Stromal cell of bone marrow (primary cell): ENCODE data around the gene WDR41.
"Not testable (repeated sequence)": the region's sequence is repeated elsewhere in the genome, so short reads cannot be mapped to it uniquely, and the experiment has no call there.

Experiments used
- DNase-seq: peaks from one replicate; pipeline ENCODE4 v3.0.0-alpha.2; 2012; ENCODE audit warnings: low read depth

WDR41 gene, protein sequence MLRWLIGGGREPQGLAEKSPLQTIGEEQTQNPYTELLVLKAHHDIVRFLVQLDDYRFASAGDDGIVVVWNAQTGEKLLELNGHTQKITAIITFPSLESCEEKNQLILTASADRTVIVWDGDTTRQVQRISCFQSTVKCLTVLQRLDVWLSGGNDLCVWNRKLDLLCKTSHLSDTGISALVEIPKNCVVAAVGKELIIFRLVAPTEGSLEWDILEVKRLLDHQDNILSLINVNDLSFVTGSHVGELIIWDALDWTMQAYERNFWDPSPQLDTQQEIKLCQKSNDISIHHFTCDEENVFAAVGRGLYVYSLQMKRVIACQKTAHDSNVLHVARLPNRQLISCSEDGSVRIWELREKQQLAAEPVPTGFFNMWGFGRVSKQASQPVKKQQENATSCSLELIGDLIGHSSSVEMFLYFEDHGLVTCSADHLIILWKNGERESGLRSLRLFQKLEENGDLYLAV

DNA sequence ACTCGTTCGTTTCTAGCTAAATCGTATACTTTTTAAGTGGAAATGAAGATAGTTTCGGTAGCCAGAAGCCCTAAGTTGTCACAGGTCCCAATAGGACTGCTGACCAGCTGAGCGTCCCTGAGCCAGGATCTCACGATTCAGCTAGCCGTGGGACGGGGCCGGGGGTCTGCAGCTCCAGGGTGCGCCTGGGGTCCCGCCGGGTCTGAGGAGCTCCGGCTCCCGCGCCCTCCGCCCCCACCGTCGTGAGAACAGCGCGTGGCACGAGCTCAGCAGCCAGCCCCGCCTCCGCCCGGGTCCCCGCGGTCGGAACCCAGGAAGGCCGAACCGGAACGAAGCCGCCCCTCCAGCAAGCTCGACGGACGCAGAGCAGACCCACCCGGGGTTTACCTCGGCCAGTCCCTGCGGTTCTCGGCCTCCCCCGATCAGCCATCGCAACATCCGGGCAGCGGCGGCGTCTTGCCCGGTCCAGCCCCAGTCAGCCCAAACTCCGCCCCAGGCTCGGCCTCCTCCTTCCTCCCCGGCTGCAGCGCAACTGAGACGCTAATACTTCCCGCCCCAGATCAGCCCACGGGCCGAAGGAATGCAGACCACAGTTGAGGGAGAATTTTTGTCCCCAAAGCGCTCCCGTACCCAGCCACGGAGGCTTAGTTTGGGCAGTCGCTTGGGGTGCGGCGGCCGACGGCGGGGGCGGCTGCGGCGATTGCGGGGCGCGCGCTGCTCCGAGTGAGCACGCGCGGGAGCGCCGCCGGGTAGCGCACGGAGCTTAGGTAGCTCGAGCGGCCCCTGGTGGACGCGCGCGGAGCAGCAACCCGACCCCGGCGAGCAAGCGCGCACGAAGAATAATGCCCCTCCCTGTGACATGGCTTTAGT is at the start of gene WDR41:
Gene WDR41, minus strand, starts transcription at position 534 of the 870 bp plus-strand sequence. Its CDS starts 96 bp downstream, at position 438.
- DNase-seq, result peak; percentile 89

DNA sequence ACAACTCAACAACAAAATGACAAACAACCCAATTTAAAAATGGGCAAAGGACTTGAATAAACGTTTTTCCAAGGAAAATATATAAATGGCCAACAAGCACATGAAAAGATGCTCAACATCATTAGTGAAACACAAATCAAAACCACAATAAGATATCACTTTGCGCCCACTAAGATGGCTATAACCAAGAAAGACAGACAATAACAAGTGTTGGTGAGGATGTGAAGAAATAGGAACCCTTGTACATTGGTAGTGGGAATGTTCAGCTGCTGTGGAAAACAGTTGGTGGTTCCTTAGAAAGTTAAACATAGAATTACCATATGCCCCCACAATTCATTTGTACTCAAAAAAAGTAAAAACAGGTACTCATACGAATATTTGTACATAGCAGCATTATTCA is 39.2 kb upstream of the WDR41 start:
- no peak for DNase-seq

DNA sequence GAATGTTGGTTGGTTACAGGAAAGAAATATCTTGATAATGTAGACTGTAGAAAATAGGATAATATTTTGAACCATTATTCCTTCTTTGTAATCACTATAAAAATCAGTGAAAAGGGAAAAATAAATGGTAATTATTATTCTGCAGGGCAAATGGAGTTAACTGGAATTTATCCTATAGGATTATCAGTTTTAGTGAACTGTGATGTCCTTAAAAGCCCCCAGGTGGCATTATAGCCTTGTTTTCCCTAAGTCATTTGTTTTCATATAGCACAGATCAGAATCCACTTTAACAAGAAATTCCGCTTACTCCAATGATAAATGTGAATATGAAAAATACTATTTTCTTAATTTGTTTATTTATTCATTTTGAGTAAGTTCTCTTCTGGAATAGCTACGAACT is 26.2 kb upstream of the WDR41 start:
- DNase-seq, result peak; percentile 1

DNA sequence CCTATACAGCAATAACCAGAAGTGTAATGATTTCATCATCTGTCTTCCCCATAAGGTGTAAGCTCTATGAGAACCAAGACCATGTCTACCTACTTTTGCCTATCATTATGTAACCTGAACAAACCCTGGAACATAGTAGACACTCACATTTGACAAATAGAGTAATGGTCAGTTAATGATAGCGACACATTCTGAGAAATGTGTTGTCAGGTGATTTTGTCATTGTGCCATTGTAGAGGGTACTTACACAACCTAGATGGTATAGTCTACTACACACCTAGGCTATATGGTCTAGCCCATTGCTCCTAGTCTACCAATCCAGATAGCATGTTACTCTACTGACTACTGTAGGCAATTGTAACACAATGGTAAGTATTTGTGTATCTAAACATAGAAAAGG is 22.3 kb upstream of the WDR41 start:
- no peak for DNase-seq

DNA sequence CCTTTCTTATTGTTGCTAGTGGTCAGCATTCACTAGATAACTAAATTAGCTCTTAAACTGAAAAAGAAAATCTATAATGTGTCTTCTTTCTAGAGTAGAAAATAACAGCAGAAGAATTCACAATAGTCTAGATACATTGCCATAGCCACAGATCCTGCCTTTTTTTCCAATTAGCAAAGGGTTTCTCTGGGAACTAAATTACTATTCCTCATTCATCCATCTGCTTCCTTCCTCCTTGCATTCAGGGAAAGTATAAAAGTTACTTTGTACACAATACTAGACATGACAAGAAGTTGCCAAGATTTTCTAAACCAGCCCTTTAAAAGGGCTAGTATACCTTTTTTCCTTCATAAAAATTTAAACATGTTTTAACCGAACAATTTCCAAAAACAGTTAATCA is 21.2 kb upstream of the WDR41 start:
- no peak for DNase-seq

DNA sequence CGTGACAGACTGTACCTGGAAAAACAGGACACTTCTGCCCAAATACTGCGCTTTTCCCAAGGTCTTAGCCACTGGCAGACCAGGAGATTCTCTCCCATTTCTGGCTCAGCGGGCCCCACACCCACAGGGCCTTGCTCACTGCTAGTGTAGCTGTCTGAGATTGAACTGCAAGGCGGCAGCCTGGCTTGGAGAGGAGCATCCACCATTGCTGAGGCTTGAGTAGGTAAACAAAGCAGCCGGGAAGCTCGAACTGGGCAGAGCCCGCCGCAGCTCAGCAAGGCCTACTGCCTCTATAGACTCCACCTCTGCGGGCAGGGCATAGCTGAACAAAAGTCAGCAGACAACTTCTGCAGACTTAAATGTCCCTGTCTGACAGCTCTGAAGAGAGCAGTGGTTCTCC is 9.0 kb upstream of the WDR41 start:
- DNase-seq, result not testable (repeated sequence)

DNA sequence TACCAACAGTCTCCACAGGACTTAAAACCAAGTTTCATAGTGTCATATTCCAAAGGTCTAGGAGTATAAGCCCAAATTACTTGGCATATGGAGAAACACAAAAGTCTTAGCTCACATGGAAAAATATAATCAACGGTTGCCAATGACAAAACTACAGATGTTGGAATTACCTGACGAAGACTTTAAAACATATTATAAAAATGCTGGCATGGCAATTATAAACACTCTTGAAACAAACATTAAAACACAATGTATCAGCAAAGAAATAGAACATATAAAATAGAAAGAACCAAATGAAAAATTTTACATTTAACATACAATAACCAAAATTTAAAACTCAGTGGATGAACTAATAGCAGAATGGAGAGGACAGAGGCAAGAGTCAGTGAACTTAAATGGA is 7.9 kb upstream of the WDR41 start:
- DNase-seq, result no peak

DNA sequence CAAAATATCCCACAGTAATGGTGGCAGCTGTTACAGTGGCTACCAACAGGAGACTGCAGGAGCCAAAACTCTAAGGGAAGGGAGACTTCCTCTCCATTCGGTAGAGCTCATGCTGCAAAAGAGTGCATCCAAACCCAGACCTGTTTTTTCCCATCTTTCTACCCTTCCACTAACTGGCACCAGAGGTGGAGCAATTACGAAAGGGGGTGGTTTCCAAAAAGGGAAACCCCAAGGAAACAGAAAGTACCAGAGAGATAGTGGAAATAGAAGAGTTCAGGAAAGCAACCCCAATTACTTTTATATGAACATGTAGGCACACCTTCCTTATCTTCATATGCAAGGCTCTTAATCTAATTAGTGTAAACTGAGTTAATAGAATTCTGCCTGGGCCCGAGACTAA is 7.3 kb upstream of the WDR41 start:
- no peak for DNase-seq

DNA sequence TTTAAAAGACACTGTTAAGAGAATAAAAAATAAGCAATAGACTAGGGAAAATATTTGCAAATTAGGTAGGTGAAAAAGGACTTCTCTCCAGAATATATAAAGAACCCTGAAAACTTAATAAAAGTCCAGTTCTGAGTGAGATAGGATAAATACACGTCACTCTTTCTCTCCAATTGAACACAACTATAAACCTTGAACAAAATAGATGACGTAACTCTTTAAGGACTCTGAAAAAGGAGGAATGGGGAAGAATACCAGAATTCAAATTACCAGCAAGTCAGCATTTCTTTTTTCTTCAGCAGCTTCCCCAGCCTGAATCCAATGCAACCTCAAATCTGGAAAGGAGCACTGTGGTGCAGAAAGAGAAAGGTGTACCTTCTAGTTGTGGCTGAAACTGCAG is 6.8 kb upstream of the WDR41 start:
- DNase-seq, result no peak

DNA sequence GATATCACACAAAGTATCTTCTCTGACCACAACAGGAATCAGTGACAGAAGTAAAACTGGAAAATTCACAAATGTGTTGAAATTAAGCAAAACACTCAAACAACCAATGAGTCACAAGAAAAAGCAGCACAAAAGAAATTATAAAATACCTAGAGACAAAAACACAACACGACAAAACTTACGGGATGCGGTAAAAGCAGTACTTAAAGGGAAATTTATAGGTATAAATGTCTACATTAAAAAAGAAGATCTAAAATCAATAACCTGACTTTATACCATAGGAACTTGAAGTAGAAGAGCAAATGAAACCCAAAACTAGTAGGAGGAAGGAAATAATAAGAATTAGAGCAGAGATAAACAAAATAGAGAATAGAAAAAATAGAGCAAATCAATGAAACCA is 2.8 kb upstream of the WDR41 start:
- DNase-seq, result no peak

DNA sequence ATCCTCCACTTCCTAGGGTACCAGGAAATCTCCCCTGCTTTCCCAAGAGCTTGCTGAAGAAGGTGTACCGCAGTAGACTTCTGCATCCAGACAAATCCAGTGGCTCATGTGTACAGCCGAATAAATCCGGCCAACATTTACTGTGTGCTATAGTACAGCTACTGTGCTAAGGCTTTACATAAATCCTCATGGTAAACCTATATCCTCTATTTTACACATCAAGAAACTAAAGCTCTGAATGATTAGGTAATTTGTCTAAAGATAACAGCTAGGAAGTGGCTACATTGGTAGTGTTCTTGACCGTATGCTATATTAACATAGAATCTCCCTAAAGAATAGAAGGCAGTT is 511 bp upstream of the WDR41 start:
- no peak for DNase-seq

DNA sequence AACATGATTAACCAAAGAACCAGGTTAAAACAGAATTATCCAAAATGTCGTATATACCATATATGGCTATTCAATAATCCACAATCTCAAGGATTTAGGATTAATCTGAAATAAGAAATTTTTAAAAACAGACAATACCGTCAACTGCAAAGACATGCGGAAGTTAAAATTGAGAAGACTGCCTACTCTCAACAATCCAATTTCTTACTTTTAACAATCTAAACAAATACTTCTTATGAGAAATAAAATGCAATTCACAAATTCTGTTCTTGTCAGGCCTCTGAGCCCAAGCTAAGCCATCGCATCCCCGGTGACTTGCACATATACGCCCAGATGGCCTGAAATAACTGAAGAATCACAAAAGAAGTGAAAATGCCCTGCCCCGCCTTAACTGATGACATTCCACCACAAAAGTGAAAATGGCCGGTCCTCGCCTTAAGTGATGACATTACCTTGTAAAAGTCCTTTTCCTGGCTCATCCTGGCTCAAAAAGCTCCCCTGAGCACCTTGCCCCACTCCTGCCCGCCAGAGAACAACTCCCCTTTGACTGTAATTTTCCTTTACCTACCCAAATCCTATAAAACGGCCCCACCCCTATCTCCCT is 1.3 kb downstream of the WDR41 start:
- DNase-seq, result not testable (repeated sequence)

DNA sequence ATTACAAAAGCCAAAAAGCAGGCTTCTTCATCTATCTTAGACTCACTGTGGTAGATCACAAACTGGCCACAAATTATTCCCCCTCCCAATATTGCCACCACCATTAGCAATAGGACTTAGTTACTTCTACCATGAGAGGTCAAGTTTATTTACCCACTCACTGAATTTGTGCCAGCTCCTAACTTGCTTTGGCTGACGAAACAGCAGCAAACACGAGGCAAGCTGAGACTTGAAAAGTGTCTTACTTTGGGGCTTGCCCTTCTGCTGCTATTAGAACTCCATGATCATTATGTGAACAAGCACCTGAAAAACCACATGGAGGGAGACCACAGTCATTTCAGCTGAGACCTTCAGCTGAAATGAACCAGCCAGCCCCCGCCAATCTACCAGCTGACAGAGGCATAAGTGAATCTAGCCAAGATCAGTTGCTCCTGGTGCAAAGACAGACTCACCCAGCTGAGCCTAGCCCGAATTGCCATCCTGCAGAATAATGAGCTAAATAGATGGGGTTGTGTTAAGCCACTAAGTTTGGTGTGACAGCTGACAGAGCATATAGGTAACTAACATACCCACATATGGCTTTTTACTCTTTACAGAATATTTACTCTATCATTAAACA is 5.7 kb downstream of the WDR41 start:
- no peak for DNase-seq

DNA sequence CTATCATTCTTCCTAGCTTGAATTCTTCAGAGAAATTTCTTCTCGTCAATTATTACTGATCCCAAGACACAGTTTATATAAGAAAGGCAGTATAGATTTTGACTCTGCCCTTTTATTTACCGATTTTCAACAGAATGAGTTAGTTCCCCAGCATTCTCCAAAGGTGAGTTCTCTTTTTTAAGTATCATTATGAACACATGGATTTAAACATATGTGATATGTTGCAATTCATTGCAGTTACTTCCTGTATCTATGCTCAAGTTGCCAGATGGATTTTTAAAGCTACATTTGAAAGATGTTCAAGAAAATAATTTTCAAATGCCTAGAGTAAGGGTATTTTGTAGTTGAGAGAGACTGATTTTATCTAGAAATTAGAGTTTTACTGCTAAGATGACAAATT is 8.4 kb downstream of the WDR41 start:
- no peak for DNase-seq

DNA sequence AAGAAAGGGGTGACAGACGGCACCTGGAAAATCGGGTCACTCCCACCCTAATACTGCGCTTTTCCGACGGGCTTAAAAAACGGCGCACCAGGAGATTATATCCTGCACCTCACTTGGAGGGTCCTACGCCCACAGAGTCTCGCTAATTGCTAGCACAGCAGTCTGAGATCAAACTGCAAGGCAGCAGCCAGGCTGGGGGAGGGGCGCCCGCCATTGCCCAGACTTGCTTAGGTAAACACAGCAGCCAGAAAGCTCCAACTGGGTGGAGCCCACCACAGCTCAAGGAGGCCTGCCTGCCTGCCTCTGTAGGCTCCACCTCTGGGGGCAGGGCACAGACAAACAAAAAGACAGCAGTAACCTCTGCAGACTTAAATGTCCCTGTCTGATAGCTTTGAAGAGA is 17.1 kb downstream of the WDR41 start:
- not testable (repeated sequence) for DNase-seq

DNA sequence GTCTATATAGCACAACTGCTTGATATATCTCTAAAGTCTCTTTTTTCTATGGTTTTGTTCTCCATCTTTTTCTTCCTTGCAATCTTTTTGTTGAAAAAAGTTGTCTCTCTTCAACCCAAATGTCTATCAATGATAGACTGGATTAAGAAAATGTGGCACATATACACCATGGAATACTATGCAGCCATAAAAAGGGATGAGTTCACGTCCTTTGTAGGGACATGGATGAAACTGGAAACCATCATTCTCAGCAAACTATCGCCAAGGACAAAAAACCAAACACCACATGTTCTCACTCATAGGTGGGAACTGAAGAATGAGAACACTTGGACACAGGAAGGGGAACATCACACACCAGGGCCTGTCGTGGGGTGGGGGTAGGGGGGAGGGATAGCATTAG is 23.2 kb downstream of the WDR41 start:
- DNase-seq, result not testable (repeated sequence)

DNA sequence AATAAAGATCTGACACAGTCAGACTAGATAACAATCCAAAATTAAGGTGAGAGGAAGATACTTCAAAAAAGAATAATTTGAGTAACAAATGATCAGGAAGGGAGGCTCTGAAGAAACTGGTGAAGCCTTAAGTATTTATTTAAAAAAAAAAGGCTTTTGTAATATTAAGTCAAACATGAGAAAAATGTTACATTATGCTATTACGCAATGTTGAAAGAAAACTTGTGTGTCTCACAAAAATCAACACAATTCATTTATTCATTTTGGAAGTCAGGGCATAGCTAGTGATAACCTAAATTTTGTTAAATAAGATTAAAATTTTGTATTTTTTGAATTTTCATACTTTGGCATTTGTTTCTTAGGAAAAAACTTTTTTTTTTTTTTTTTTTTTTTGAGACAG is 28.2 kb downstream of the WDR41 start:
- peak; percentile 1 for DNase-seq

DNA sequence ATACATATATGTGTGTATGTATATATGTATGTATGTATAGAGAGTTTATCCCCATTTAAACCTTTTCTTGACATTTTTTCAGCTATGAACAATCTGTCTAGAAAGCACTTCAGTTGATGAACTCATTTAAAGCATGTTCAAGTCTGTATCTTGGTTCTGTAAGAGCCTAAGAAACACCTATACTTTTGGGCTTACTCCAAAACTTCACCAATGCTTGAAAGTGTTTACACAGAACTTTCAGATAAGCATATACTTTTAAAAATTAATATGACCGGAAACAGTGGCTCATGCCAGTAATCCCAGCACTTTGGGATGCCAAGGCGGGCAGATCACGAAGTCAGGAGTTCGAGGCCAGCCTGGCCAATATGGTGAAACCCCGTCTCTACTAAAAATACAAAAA is 30.8 kb downstream of the WDR41 start:
- no peak for DNase-seq

DNA sequence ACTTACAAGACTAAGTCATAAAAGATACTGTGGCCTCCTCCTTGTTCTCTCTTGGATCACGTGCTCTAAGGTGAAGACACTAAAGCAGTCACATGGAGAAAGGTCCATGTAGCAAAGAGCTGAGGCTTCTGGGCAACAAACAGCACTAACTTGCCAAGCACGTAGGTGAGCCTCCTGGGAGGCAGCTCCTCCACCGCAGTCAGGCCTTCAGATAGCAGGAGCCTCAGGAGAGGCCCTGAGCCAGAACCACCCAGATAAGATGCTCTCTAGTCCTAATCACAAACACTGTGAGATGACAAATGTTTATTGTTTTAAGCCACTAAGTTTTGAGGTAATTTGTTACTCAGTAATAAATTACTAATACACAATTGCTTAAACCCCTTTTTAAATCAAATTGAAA is 38.0 kb downstream of the WDR41 start:
- DNase-seq, result no peak

DNA sequence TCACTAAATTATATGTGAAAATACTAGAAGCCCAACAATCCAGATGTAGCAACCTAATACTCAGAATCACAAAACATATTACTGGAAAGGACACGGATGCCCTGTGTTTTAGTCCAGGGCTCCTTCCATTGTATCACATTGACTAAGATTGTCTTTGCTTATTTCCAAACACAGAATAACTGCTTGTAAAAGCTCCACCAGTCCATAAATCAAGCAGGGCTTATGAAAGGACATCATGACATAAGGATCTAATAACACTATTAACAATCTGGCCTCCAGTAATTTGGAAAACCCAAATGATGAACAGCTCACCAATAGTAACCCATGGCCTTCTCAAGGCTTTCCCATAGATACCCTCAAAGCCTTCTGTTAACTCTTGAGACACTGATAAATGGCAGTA is 39.8 kb downstream of the WDR41 start:
- DNase-seq, result no peak

DNA sequence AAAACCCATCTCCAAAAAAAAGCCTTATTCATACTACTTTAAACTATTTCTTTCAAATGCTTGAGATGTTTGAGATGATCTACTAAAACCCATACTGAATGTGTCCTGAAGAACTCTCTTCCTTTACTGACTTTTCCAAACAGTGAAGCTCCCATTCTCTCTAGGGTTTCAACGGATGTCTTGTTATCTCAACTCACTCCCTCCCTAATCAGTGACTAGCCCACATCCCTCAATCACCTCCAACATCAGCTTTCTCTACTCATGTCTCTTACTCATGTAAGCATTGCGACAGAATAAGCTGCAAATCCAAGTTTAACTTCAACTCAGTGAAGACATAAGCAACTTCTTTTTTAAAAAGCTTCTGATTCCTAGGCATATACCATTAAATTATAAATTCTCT is 42.1 kb downstream of the WDR41 start:
- DNase-seq, result no peak

DNA sequence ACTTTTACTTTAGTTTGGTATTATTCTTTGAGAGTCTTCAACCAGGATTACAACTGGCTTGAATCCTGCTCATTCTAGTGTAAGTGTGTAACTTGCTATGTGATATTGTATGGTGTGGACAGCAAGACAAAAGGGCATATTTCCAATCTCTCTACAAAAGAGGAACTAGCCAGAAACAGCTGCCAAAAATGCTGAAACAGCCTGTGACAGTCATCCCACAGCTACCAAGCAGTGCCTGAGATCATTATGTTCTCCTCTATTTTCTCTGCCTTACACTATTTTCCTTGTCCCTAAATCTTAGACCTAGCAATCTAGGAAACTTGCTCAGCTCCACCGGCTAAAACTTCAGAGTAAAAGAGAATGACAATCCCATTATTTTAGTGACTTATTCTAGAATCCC is 42.8 kb downstream of the WDR41 start:
- DNase-seq, result no peak
